HG03066 (cell line): Measurements from ENCODE around the gene CRB3.
"Not testable (repeated sequence)": the region's sequence is repeated elsewhere in the genome, so short reads cannot be mapped to it uniquely, and the experiment has no call there.

Source experiments
- ATAC-seq: cut with Tn5 transposase; IDR thresholded peaks from one replicate; pipeline ENCODE4 v1.9.1; 2021; ENCODE audit warnings: low read depth; ENCODE audit not compliant: unreplicated experiment

Gene CRB3

GRCh38 chr19:6464070-6464873 is at the start of gene CRB3:
Gene CRB3 (plus strand): TSS chr19:6464271. CDS start chr19:6464702, 431 bp downstream.
- no peak for ATAC-seq

DNA sequence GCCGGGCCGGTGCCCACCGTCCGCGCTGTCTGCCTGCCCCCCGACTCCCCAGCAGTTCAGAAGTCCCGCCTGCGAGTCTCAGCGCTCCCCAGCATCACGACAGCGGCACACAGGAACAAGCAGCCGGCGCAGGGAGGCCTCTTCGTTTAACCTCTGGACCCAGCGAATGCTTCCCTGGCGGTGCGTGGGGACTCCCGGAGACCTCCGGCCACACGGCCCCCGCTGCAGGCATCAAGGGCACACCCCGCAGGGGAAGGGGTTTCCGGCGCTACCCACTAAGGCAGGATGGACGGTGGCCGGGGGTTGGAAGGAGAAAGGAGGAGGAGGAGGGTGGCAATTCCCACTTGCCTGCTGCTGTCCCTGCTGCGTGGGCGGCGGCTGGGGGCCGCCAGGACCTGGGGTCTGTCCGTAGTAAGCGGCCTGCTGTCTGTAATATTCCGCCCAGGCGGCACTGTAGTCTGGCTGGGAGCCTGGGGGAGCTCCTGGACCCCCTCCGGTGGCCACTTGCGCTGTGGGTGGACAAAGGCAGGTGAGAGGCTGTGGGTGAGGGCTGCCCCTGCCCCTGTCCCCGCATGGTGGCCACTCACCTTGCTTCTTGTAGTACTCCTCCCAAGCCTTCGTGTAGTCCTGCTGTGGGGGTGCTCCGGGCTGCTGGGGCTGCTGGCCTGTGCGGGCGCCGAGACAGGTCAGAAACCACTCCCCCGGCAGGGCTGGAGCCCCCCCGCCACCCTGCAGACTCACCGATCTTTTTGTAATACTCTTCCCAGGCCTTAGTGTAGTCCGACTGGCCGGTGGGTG is 49.1 kb upstream of the CRB3 start:
- no peak for ATAC-seq

GRCh38 chr19:6415591-6416190 is 48.4 kb upstream of the CRB3 start:
- ATAC-seq = no peak

DNA sequence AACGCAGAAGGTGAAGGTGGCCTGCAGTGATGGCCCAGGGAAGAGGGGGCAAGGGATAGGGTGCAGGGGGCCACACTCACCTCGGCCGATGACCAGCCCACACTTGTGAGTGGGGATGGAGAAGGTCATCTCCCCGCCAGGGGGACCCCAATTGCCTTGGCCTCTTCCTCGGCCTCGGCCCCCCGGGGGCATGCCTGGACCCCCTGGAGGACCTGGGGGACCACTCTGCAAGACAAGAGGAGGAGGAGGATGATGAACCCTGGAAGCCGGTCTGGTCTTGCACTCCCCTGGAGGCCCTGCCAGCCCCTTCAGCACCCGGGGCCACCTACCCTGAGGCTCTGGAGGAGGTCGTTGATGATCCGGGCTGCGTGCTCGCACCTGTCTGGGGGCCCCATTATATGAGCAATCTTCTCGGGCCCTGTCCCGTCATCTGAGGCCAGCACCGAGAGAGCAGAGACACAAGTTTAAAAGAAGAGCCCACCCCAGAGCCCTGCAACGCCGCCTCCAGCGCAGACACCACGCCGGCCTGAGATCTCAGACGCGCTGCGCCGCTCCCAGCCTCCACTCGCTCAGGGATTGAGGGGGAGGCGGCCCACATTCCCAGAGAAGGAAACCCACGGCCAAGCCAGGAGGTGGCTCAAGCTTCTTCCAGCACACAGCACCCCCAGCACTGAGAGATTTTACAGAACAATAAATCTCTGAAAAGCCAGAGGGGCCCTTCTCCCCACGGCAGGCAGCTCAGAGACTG is 47.2 kb upstream of the CRB3 start:
- ATAC-seq = no peak

DNA sequence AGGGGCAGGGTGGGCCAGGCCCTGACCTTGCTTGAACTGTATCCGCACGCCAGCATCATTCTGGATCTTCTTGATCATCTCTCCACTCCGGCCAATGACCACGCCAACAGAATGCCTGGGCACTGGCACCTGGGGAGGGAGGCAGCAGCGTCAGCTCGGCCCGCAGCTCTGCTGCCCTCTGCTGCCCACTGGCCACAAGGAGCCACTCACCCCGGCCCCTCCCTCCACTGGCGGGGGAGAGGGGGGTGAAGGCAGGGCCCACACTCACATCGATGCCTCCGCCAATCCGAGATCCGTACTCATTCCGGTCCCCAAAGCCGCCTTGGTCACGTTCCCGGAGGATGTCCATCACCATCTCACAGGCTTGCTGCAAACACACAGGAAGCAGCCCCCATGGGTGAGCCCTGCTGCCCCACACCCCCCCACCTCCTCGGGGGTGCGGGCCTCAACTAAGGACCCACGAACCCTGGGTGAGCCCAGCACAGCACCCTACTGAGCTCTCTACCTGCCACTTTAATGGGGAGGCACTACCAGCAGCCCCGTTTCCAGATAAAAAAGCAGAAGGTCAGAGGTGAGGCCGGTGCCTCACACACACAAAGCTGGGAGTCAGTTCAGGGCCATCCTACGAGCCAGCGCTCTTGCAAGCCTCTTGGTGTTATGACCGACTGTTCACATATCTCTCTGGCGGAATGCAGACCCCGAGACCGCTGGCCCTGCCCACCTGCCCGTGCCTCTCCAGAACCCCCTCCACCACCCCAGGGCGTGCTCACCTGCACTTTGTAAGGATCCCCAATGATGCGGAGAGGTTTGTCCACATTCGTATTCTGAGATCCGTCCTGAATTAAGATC is 46.1 kb upstream of the CRB3 start:
- ATAC-seq = no peak

- ATAC-seq = no peak
Observed at GRCh38 chr19:6418562-6418932, 45.5 kb upstream of the CRB3 start.

GRCh38 chr19:6421075-6422014 is 42.7 kb upstream of the CRB3 start:
- no peak for ATAC-seq

GRCh38 chr19:6423499-6424194 is 40.4 kb upstream of the CRB3 start:
- no peak for ATAC-seq

GRCh38 chr19:6424195-6424938 is 39.7 kb upstream of the CRB3 start, which contains the start of gene KHSRP:
Gene KHSRP (minus strand): TSS chr19:6424811. CDS start chr19:6424701, 110 bp downstream.
- ATAC-seq = no peak

GRCh38 chr19:6424939-6425731 is 38.9 kb upstream of the CRB3 start:
- ATAC-seq = peak; percentile 88

- ATAC-seq = no peak
Observed at GRCh38 chr19:6425732-6426620, 38.1 kb upstream of the CRB3 start.

- no peak for ATAC-seq
Observed at GRCh38 chr19:6427131-6427530, 36.9 kb upstream of the CRB3 start.

DNA sequence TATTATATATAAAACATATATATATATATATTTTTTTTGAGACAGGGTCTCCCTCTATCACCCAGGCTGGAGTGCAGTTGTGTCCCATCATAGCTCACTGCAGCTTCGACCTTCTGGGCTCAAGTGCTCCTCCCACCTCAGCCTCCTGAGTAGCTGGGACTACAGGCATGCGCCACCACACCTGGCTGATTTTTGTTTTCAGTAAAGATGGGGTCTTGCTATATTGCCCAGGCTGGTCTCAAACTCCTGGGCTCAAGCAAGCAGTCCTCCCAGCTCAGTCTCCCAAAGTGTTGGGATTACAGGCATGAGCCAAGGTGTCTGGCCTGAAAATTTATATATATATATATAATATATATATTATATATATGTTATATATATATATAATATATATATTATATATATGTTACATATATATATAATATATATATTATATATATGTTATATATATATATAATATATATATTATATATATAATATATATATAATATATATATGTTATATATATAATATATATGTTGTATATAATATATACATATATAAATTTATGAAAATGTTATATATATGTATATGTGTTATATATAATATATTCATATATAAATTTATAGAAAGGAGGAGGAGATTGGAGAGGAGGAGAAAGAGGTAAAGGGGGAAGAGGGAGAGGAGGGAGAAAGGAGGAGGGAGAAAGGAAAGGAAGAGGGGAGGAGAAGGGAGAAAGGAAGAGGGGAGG is 35.2 kb upstream of the CRB3 start:
- ATAC-seq = not testable (repeated sequence)

DNA sequence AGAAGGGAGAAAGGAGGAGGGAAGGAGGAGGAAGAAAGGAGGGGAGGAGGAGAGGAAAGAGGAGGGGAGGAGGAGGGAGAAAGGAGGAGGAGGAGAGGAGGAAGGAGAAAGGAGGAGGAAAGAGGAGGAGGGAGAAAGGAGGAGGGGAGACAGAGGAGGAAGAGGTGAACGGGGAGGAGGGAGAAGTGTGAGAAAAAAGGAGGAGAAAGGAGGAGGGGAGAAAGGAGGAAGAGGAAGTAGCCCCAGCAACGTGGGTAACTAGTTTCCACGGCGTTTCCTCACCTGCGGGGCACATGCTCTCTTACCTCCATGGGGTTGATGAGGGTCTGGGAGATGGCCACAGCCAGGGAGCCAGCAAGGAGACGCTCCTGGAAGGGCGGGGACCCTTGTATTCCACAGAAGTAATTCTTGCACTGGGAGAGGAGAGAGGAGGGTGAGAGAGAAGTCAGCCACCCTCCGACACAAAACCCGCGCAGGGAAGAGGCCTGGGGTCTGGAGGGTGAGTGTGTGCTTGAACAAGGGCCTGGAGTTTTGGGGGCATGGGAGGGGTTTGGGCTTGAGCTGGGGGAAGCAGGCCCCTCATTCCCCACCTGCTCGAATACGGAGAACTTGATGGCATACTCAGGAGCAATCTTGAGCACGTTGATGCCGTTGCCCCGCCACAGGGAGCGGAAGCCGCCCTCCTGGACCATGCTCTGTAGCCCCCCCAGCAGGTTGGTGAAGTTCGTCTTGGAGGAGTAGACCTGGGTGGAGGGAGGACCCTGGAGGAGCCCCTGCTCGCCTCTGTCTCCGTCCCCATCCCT is 34.5 kb upstream of the CRB3 start:
- no peak for ATAC-seq
